Neuron (in vitro differentiated cells): ENCODE results near the gene MGAT5B.

Experiments
- H2AFZ ChIP-seq: one replicate; pipeline ENCODE4 v1.6.1; 2013; ENCODE audit warnings: low read depth, mild to moderate bottlenecking, inconsistent platforms, low read length, moderate library complexity
- H3K27me3 ChIP-seq: one replicate; pipeline ENCODE4 v1.6.1; 2013; ENCODE audit warnings: low read length; ENCODE audit not compliant: insufficient read depth
- H3K36me3 ChIP-seq: one replicate; pipeline ENCODE4 v1.6.1; 2013; ENCODE audit warnings: low read length; ENCODE audit not compliant: insufficient read depth
- H3K4me1 ChIP-seq: one replicate; pipeline ENCODE4 v1.6.1; 2013; ENCODE audit warnings: low read length; ENCODE audit not compliant: insufficient read depth
- H3K4me3 ChIP-seq: 2 replicates; pipeline ENCODE4 v1.5.1; 2013; ENCODE audit warnings: mild to moderate bottlenecking, low read length, moderate library complexity
- H3K9me3 ChIP-seq: one replicate; pipeline ENCODE4 v1.6.1; 2013; ENCODE audit warnings: low read length

The MGAT5B gene

DNA sequence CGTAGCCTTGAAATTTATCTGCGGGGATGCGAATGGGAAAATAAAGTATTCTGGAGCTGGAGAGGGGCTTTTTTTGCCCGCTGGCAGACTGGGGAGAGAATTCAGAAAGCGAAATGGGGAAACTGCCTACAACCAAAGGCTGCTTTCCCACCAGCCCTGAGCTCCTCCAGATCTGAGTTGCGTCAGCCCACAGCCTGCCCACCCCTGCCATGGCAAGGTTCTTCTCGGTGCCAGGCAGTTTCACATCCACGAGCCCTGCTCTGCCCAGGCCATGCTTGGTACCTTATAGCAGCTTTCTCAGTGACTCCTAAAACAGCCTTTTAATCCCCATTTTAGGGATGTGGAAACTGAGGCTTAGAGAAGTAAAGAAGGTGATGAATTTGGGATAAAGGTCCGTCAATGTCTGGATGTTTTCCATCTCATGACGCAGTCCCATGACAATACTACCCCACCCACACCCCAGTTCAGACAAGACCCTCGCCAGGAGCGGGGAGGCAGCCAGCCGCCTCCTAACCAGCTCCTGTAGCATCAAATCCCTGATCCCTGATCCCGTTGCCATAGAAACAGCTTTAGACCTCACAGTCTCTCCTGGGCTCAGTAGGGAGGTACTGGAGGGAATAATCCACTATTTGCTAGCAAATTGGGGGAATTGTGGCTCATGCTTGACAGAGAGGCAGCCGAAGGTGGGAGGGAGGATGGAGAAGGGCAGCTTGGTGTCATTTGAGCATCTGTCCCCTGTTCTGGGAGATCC, 113.5 kb downstream of the MGAT5B start:
- Histone ChIP-seq H3K4me1 (peaks cover 6% of the 10 kb centered on the region), H3K9me3 (peaks cover 5% of the 10 kb centered on the region), H2AFZ (no peak overlapping the region), H3K27me3 (no peaks in the 10 kb centered on the region), H3K36me3 (no peaks in the 10 kb centered on the region), H3K4me3 (no peak overlapping the region)

DNA sequence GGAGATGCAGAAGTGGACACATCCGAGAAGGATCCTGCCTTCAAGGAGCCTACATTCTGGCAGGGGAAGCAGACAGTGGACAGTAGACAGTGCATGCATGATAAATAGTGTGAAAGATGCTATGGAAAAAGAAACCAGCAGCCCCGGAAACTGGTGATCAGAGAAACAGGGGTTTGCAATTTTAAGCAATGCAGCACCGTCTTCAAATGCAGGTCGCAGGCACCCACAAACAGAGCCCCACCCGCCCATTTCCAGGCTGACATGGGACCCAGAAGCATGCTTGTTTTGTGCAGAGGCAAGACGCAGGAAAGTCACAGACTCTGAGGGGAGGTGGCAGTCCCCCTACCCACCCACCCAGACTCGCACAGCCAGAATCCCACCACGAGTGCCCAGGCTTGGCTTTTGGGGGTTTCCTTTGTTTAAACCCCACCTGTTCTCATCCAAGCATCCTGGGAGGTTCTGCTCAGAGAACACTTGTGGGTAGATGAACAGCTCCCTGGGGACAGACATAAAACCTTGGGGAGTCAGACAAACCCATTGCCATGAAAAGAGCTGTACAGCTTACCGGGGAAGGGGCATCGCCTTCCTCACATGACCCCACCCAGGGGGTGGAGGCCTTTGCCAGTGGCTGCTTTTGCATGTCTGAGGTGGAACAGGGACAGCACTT, 114.3 kb downstream of the MGAT5B start:
- Histone ChIP-seq H3K27me3 (peaks cover 2% of the 10 kb centered on the region), H3K9me3 (peaks cover 5% of the 10 kb centered on the region), H3K36me3 (no peaks in the 10 kb centered on the region), H2AFZ (no peak overlapping the region), H3K4me1 (peaks cover 6% of the 10 kb centered on the region), H3K4me3 (no peak overlapping the region)

DNA sequence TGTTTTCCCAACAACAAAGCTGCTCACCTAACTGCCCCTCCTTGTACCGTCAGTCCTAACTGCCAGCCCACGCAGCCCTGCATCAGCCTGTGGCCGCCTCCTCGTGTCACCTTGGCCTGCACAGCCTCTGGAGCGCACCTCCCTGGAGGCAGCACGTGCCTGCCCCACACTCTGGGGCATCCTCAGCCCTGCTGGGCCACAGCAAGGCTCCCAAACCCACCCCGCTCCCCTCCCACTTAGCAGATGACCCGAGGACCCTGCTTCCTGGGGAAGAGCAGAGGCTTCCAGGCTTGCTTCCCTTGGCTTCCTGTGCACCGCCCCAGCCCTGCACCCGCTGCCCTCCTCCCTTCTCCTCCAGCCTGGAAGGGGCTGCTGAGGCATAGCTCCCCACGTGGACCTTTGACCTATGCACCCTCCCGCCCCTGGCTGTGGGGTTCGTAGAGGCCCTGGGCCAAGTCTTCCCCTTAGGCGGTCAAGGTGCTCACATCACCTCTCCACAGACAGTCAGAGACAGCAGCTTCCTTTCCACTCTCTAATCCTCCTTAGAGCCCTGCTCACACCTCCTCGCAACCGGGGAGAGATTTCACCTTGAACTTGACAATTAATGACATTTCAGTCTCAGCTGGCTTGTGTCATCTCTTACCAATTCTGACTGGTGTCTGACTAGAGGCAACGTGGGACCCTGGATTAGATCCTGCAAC, 115.0 kb downstream of the MGAT5B start:
- Histone ChIP-seq H3K4me3 (no peak overlapping the region), H3K36me3 (no peaks in the 10 kb centered on the region), H3K4me1 (peaks cover 6% of the 10 kb centered on the region), H3K27me3 (peaks cover 2% of the 10 kb centered on the region), H3K9me3 (peaks cover under 1% of the 10 kb centered on the region), H2AFZ (no peak overlapping the region)

DNA sequence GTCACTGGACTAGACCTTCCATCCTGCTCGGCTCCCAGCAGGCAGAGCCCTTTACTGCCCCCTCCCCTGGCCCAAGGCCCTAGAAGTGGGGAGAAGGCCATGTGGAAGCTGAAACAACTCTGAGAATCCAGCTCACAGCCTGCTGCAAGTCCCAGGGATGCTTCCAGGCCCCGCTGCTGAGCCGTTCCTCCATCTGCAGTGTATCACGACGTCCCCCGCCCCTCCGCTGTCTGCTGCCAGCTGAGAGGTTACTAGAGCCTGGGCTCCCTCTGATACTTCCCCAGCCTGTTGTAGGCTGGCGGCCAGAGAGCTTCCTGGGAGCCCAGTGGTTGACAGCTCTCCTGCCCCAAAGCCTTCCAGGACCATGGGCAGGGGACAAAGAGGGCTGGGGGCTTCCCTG, 118.2 kb downstream of the MGAT5B start:
- no peaks in the 10 kb centered on the region for H3K36me3 ChIP-seq
- H3K4me1 ChIP-seq: peaks cover 6% of the 10 kb centered on the region

DNA sequence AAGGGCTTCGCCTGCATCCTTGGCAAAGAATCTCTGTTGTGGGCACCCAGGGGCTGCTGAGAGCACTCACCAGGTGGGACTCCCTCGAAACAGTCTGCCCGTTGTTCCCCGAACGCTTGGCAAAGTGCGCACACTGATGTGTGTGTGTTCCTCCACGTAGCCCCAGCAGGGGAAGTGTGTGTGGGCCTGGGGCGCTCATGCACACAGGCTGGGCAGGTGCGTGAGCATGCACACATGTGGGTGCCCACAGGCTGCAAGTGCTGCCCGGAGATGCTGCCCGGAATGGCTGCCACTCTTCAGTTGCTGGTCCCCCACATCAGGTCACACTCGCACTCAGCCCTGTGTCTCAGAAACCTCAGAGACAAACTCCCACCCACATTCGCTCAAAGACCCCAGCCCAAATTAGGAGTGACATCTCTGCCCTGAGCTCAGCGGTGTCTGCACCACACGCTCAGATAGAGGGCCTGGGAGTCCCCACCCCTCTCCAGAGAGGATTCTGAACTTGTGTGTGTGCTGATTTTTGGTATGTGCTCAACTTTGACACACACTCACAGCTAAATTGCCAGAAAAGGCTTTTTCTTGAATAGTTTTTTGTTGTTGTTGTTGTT, 119.4 kb downstream of the MGAT5B start:
- Histone ChIP-seq H3K4me1 (peaks cover 6% of the 10 kb centered on the region), H3K4me3 (no peak overlapping the region), H3K36me3 (no peaks in the 10 kb centered on the region), H3K27me3 (peaks cover 2% of the 10 kb centered on the region), H3K9me3 (no peaks in the 10 kb centered on the region), H2AFZ (no peak overlapping the region)

More for the DNA sequence above, 118.2 kb downstream of the MGAT5B start:
- H3K9me3 ChIP-seq: no peaks in the 10 kb centered on the region
- peaks cover 2% of the 10 kb centered on the region for H3K27me3 ChIP-seq
- no peak overlapping the region for H2AFZ ChIP-seq
- H3K4me3 ChIP-seq: no peak overlapping the region

DNA sequence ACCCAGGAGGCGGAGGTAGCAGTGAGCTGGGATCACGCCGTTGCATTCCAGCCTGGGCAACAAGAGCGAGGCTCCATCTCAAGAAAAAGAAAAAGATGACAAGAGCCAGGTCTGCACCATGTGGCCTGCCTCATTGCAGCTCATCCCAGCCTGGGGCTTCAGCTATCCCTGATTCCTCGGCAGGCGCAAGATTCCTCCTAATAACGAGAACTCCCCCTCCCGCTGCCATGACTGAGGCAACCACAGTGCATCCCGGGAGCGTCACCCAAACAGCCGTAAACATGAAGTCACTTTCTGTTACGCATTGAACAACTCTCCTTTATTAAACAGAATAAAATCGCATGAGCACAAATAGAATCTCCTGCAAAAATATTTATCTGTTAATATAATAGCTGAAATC, 120.6 kb downstream of the MGAT5B start:
- Histone ChIP-seq H3K36me3 (no peaks in the 10 kb centered on the region), H2AFZ (no peak overlapping the region), H3K4me3 (no peak overlapping the region), H3K9me3 (no peaks in the 10 kb centered on the region), H3K27me3 (peaks cover 2% of the 10 kb centered on the region), H3K4me1 (peaks cover 4% of the 10 kb centered on the region)

DNA sequence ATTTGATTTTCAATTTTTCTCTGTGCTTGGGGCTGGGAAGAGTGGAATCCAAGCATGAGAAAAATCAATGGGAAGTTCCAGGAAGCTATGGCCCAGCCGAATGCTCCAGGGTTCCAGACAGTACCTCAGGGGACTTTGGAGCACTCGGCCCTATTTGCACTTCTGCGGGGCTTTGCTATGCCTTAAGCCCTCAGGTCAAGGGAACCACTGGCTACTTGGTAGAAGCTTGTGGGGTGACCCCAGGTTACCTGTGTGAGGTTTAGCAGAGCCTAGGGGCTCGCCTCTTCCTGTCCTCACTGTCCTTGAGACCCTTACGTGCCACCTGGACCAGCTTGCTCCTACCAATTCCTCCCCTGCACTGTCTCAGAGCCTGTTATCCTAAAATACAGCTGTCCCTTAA, 121.3 kb downstream of the MGAT5B start:
- H3K4me1 ChIP-seq: peaks cover 11% of the 10 kb centered on the region
- H2AFZ ChIP-seq: no peak overlapping the region
- H3K27me3 ChIP-seq: peaks cover 2% of the 10 kb centered on the region
- no peaks in the 10 kb centered on the region for H3K36me3 ChIP-seq
- H3K4me3 ChIP-seq: no peak overlapping the region
- no peaks in the 10 kb centered on the region for H3K9me3 ChIP-seq

DNA sequence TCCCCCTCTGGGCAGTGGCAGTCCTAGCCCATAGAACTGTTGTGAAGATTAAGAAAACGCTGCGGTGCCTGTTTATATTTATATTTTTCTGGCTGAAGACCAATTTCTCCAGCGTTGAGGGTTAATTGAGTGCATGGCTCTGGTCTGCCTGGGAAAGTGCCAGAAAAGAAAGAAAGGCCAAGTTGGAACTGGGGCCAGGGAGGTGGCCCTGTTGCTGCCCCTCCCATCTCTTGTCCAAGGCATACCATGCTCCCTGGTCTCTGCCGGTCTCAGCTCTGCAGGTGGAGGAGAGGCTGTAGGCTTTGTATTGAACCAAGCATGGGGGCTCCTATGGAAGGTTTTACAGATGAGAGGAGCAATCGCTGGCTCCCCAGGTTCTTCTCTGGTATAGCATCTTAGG, 124.7 kb downstream of the MGAT5B start:
- H3K9me3 ChIP-seq: no peaks in the 10 kb centered on the region
- no peaks in the 10 kb centered on the region for H3K27me3 ChIP-seq
- peaks cover 25% of the 10 kb centered on the region for H3K4me1 ChIP-seq
- no peak overlapping the region for H3K4me3 ChIP-seq
- no peaks in the 10 kb centered on the region for H3K36me3 ChIP-seq
- no peak overlapping the region for H2AFZ ChIP-seq

DNA sequence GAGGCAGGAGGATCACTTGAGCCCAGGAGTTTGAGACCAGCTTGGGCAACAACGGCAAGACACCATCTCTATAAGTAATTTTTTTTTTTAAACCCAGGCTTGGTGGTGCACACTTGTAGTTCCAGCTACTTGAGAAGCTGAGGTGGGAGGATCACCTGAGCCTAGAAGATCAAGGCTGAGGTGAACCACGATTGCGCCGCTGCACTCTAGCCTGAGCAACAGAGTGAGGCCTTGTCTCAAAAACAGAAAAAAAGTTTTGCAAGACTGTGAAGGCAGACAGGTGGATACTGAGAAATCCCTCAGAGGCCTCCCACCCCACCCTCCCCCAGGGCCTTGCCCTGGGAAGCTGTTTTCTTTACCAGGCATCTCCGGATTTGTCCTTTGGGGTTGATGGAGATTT, 125.4 kb downstream of the MGAT5B start:
- H3K4me1 ChIP-seq: peaks cover 26% of the 10 kb centered on the region
- no peaks in the 10 kb centered on the region for H3K27me3 ChIP-seq
- H3K36me3 ChIP-seq: no peaks in the 10 kb centered on the region
- H3K9me3 ChIP-seq: no peaks in the 10 kb centered on the region
- no peak overlapping the region for H2AFZ ChIP-seq
- H3K4me3 ChIP-seq: no peak overlapping the region

DNA sequence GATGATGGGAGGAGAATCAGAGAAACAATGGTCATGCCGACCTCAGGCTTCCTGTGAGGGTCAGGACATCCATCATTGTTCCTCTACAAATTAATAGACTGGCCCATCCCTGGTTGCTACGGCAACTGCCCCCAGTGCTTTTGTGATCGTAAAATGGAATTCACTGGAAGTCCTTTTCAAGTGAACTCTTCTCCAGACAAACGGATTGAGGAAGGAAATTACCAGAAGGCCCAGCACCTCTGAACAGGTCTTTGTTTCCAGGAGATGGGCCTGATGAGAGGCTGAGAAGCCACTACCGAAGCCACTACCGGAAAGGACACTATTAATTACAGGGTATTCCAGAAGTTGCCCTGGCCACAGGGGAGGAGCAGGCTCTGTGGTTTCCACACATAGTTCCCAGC, 126.0 kb downstream of the MGAT5B start:
- Histone ChIP-seq H3K27me3 (no peaks in the 10 kb centered on the region), H3K4me1 (peaks cover 29% of the 10 kb centered on the region), H2AFZ (peak overlapping the region; percentile 62), H3K9me3 (no peaks in the 10 kb centered on the region), H3K4me3 (no peak overlapping the region), H3K36me3 (no peaks in the 10 kb centered on the region)

DNA sequence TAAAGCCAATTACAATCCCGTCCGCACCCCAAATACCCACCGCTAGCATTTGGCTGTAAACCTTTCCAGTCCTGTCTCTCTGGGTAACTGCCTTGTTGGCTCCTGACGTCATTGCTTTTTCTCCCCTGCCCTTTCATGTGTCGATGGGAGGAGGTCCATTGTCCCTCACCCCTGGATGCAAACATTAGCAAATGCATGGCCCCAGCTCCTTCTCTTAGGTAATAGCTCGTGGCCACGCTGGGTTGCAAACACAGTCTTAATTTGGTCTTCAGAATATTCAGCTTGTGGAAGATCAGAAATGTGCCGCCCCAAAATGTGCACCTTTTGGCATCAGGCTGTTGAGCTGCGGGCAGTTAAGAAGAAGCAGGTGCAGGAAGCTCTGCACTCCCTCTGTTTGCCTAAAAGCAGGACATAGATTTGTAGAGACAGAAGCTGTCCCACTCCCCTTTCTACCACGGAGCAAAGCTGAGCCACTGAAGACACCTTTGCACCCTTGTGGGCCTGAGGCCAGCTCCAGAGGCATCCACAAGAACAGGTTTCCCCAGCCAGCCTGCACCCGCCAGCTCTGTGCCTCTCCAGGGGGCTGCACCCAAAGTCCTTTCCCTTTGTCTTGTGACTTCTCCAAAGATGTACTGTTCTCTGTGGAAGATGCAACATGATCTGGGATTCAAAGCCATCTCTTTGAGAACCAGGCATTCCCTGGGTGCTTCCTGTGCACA, 127.3 kb downstream of the MGAT5B start:
- Histone ChIP-seq H3K9me3 (no peaks in the 10 kb centered on the region), H2AFZ (no peak overlapping the region), H3K4me1 (peaks cover 29% of the 10 kb centered on the region), H3K36me3 (no peaks in the 10 kb centered on the region), H3K4me3 (no peak overlapping the region), H3K27me3 (no peaks in the 10 kb centered on the region)

DNA sequence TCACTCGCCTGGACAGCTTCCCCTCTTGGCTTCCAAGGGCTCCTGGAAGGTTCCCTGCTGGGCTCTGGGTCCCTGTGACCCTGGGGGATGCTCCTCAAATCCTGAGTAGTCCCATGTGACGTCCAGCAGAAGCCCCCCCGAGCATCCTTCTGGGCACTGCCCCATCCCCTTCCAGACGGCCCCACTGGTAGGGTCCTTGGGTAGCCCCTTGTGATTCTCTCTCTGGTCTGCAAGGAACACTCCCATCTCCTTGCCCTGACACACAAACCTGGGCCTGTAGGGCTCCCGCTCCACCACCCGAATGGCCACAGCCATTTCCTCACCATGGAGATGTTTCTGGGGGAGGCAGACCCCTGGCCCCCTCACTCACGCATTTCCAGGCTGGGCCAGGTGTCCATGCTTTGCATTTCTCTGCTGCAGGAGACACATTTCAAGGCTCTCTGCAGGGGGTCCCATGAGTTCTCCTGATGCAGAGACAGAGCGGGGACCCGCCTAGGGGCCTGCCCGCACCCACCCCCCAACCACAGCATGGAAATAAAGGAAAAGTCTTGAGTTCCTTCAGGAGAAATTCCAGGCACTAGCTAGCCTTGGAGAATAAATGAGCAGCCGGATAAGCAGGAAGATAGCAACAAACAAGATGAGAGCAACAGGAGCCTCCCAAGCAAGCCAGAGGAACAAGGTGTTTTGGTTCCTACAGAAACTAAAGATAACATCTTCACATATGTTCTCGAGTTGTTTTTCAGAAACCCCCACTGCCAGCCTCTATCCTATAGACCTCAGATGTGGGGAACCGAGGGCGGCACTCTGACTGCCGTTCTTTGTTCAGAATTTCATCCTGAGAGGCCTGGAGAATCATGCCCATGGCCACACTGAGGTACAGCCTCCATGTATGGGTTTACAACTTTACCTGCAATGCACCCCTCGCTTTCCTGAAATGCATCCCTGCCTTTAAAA, 128.8 kb downstream of the MGAT5B start:
- peaks cover 32% of the 10 kb centered on the region for H3K4me1 ChIP-seq
- no peaks in the 10 kb centered on the region for H3K36me3 ChIP-seq
- no peak overlapping the region for H2AFZ ChIP-seq
- H3K27me3 ChIP-seq: no peaks in the 10 kb centered on the region
- H3K9me3 ChIP-seq: no peaks in the 10 kb centered on the region
- H3K4me3 ChIP-seq: no peak overlapping the region
